ENCODE data around the gene TMEM8B.
"Not testable (repeated sequence)": the region's sequence is repeated elsewhere in the genome, so short reads cannot be mapped to it uniquely, and the experiment has no call there.

Gene TMEM8B

GRCh38 chr9:35867538-35867937, 38.5 kb downstream of the TMEM8B start:
- DNase-seq (ENCODE audit: low read depth in 2 of 2) = no peak

GRCh38 chr9:35868933-35869332, 39.9 kb downstream of the TMEM8B start:
- DNase-seq (ENCODE audit: low read depth in 2 of 2) = no peak

- no peak for DNase-seq (ENCODE audit: low read depth in 2 of 2)
Measured at GRCh38 chr9:35869621-35870216, 40.7 kb downstream of the TMEM8B start.

- DNase-seq (ENCODE audit: low read depth in 2 of 2) = no peak
Measured at GRCh38 chr9:35870351-35870923, 41.4 kb downstream of the TMEM8B start, which contains the start of gene OR13J1. Gene OR13J1, minus strand, starts transcription at chr9:35870401. Its CDS starts 0 bp downstream, at chr9:35870401.

- no peak for DNase-seq (ENCODE audit: low read depth in 2 of 2)
Measured at GRCh38 chr9:35871545-35871944, 42.5 kb downstream of the TMEM8B start.

- DNase-seq (ENCODE audit: low read depth in 2 of 2) = no peak
Measured at GRCh38 chr9:35872505-35872904, 43.5 kb downstream of the TMEM8B start.

- DNase-seq (ENCODE audit: low read depth in 2 of 2) = peak; percentile 61 to 62
Measured at GRCh38 chr9:35882263-35882848, 53.3 kb downstream of the TMEM8B start.

GRCh38 chr9:35882996-35883395, 54.0 kb downstream of the TMEM8B start:
- DNase-seq (ENCODE audit: low read depth in 2 of 2) = no peak

- DNase-seq (ENCODE audit: low read depth in 2 of 2) = not testable (repeated sequence)
Measured at GRCh38 chr9:35884908-35885307, 55.9 kb downstream of the TMEM8B start.

- no peak for DNase-seq (ENCODE audit: low read depth in 2 of 2)
Measured at GRCh38 chr9:35891646-35892045, 62.6 kb downstream of the TMEM8B start.

GRCh38 chr9:35892051-35892450, 63.0 kb downstream of the TMEM8B start:
- DNase-seq (ENCODE audit: low read depth in 2 of 2) = no peak

- no peak for DNase-seq (ENCODE audit: low read depth in 2 of 2)
Measured at GRCh38 chr9:35896570-35896969, 67.5 kb downstream of the TMEM8B start.

GRCh38 chr9:35897376-35898099, 68.5 kb downstream of the TMEM8B start:
- not testable (repeated sequence) for DNase-seq (ENCODE audit: low read depth in 2 of 2)

- DNase-seq (ENCODE audit: low read depth in 2 of 2) = no peak
Measured at GRCh38 chr9:35898337-35898736, 69.3 kb downstream of the TMEM8B start.

GRCh38 chr9:35899021-35899420, 70.0 kb downstream of the TMEM8B start:
- no peak for DNase-seq (ENCODE audit: low read depth in 2 of 2)

- no peak for DNase-seq (ENCODE audit: low read depth in 2 of 2)
Measured at GRCh38 chr9:35903049-35903448, 74.0 kb downstream of the TMEM8B start.

GRCh38 chr9:35904338-35904737, 75.3 kb downstream of the TMEM8B start:
- no peak for DNase-seq (ENCODE audit: low read depth in 2 of 2)

- DNase-seq (ENCODE audit: low read depth in 2 of 2) = no peak
Measured at GRCh38 chr9:35905051-35905781, 76.2 kb downstream of the TMEM8B start.

GRCh38 chr9:35905912-35906679, 77.1 kb downstream of the TMEM8B start, which contains the start of gene HRCT1:
Gene HRCT1, plus strand, starts transcription at chr9:35906202. Its CDS starts 86 bp downstream, at chr9:35906288.
- DNase-seq (ENCODE audit: low read depth in 2 of 2) = no peak

GRCh38 chr9:35906923-35907699, 78.1 kb downstream of the TMEM8B start:
- DNase-seq (ENCODE audit: low read depth in 2 of 2) = no peak
